ENCODE measurements around the gene COL17A1.

The COL17A1 gene

GRCh38 chr10:104076743-104077160 is 8.9 kb downstream of the COL17A1 start:
- Histone ChIP-seq H3K4me3 (ENCODE audit: low read length) (no peak overlapping the region), H4K20me1 (ENCODE audit: insufficient read depth, low read length) (no peaks in the 10 kb centered on the region), H3K79me2 (ENCODE audit: low read length) (no peaks in the 10 kb centered on the region), H3K4me2 (ENCODE audit: low read length) (no peak overlapping the region), H3K4me1 (ENCODE audit: low read length) (no peaks in the 10 kb centered on the region), H2AFZ (ENCODE audit: low read depth, low read length) (no peak overlapping the region), H3K27me3 (ENCODE audit: low read depth, low read length) (peaks cover 10% of the 10 kb centered on the region; the same call in 1 of the 2 replicates), H3K36me3 (replicated peaks; ENCODE audit: low read depth, low read length) (no peaks in the 10 kb centered on the region), H3K9me3 (ENCODE audit: insufficient read depth, low read length) (no peaks in the 10 kb centered on the region), H3K9ac (ENCODE audit: low read length) (no peak overlapping the region), H3K27ac (ENCODE audit: low read length) (no peak overlapping the region)
- TF ChIP-seq CTCF (IDR thresholded peaks at IDR 0.05; ENCODE audit: low read depth, low read length) (no peak), EZH2phosphoT487 (IDR thresholded peaks at IDR 0.05; ENCODE audit: low read depth) (no peak)

- Histone ChIP-seq H3K79me2 (ENCODE audit: low read length) (no peaks in the 10 kb centered on the region), H3K4me1 (ENCODE audit: low read length) (no peaks in the 10 kb centered on the region), H3K9me3 (ENCODE audit: insufficient read depth, low read length) (no peaks in the 10 kb centered on the region), H3K9ac (ENCODE audit: low read length) (no peak overlapping the region), H4K20me1 (ENCODE audit: insufficient read depth, low read length) (no peaks in the 10 kb centered on the region), H3K36me3 (replicated peaks; ENCODE audit: low read depth, low read length) (no peaks in the 10 kb centered on the region), H3K27ac (ENCODE audit: low read length) (no peak overlapping the region), H2AFZ (ENCODE audit: low read depth, low read length) (no peak overlapping the region), H3K27me3 (ENCODE audit: low read depth, low read length) (peaks cover 10% of the 10 kb centered on the region; the same call in 1 of the 2 replicates), H3K4me3 (ENCODE audit: low read length) (no peak overlapping the region), H3K4me2 (ENCODE audit: low read length) (no peak overlapping the region)
- TF ChIP-seq EZH2phosphoT487 (IDR thresholded peaks at IDR 0.05; ENCODE audit: low read depth), result no peak
- TF ChIP-seq CTCF (IDR thresholded peaks at IDR 0.05; ENCODE audit: low read depth, low read length), result no peak
Measured at GRCh38 chr10:104074505-104074904, 11.2 kb downstream of the COL17A1 start.

- H3K4me1 ChIP-seq (ENCODE audit: low read length), result no peaks in the 10 kb centered on the region
- H3K79me2 ChIP-seq (ENCODE audit: low read length), result no peaks in the 10 kb centered on the region
- peaks cover 10% of the 10 kb centered on the region; the same call in 1 of the 2 replicates for H3K27me3 ChIP-seq (ENCODE audit: low read depth, low read length)
- H3K9me3 ChIP-seq (ENCODE audit: insufficient read depth, low read length), result no peaks in the 10 kb centered on the region
- H3K4me3 ChIP-seq (ENCODE audit: low read length), result no peak overlapping the region
- no peaks in the 10 kb centered on the region for H4K20me1 ChIP-seq (ENCODE audit: insufficient read depth, low read length)
- no peak for TF ChIP-seq CTCF (IDR thresholded peaks at IDR 0.05; ENCODE audit: low read depth, low read length)
- TF ChIP-seq EZH2phosphoT487 (IDR thresholded peaks at IDR 0.05; ENCODE audit: low read depth), result no peak
- H3K36me3 ChIP-seq (replicated peaks; ENCODE audit: low read depth, low read length), result no peaks in the 10 kb centered on the region
- H3K27ac ChIP-seq (ENCODE audit: low read length), result no peak overlapping the region
- no peak overlapping the region for H2AFZ ChIP-seq (ENCODE audit: low read depth, low read length)
- H3K4me2 ChIP-seq (ENCODE audit: low read length), result no peak overlapping the region
- H3K9ac ChIP-seq (ENCODE audit: low read length), result no peak overlapping the region
Measured at GRCh38 chr10:104072786-104073185, 12.9 kb downstream of the COL17A1 start.

GRCh38 chr10:104069613-104070012 is 16.1 kb downstream of the COL17A1 start:
- Histone ChIP-seq H4K20me1 (ENCODE audit: insufficient read depth, low read length) (no peaks in the 10 kb centered on the region), H3K27me3 (ENCODE audit: low read depth, low read length) (peaks cover 7% of the 10 kb centered on the region; the same call in 1 of the 2 replicates), H3K27ac (ENCODE audit: low read length) (no peak overlapping the region), H3K4me2 (ENCODE audit: low read length) (no peak overlapping the region), H2AFZ (ENCODE audit: low read depth, low read length) (no peak overlapping the region), H3K4me1 (ENCODE audit: low read length) (no peaks in the 10 kb centered on the region), H3K4me3 (ENCODE audit: low read length) (no peak overlapping the region), H3K79me2 (ENCODE audit: low read length) (no peaks in the 10 kb centered on the region), H3K9ac (ENCODE audit: low read length) (no peak overlapping the region), H3K36me3 (replicated peaks; ENCODE audit: low read depth, low read length) (no peaks in the 10 kb centered on the region), H3K9me3 (ENCODE audit: insufficient read depth, low read length) (no peaks in the 10 kb centered on the region)
- TF ChIP-seq CTCF (IDR thresholded peaks at IDR 0.05; ENCODE audit: low read depth, low read length) (no peak), EZH2phosphoT487 (IDR thresholded peaks at IDR 0.05; ENCODE audit: low read depth) (no peak)

Data from OCI-LY3 (cell line).